ENCODE data around the gene PLEKHH2.

GRCh38 chr2:43810452-43810851, 173.4 kb downstream of the PLEKHH2 start:
- TF ChIP-seq, protein P1, sequence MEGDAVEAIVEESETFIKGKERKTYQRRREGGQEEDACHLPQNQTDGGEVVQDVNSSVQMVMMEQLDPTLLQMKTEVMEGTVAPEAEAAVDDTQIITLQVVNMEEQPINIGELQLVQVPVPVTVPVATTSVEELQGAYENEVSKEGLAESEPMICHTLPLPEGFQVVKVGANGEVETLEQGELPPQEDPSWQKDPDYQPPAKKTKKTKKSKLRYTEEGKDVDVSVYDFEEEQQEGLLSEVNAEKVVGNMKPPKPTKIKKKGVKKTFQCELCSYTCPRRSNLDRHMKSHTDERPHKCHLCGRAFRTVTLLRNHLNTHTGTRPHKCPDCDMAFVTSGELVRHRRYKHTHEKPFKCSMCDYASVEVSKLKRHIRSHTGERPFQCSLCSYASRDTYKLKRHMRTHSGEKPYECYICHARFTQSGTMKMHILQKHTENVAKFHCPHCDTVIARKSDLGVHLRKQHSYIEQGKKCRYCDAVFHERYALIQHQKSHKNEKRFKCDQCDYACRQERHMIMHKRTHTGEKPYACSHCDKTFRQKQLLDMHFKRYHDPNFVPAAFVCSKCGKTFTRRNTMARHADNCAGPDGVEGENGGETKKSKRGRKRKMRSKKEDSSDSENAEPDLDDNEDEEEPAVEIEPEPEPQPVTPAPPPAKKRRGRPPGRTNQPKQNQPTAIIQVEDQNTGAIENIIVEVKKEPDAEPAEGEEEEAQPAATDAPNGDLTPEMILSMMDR (IDR thresholded peaks at IDR 0.05): no peak
- TF ChIP-seq POLR2AphosphoS5 (IDR thresholded peaks at IDR 0.05): no peak

All from suprapubic skin (tissue), 3 donors.